ENCODE results near the gene NUFIP1.
"Not testable (repeated sequence)": the region's sequence is repeated elsewhere in the genome, so short reads cannot be mapped to it uniquely, and the experiment has no call there.

Gene NUFIP1

GRCh38 chr13:44969551-44970484 is 19.5 kb downstream of the NUFIP1 start:
- no peak for DNase-seq (ENCODE audit: low read depth)

GRCh38 chr13:44968434-44968815 is 20.8 kb downstream of the NUFIP1 start:
- DNase-seq (ENCODE audit: low read depth), result no peak

- DNase-seq (ENCODE audit: low read depth), result no peak
These were observed 21.4 kb downstream of the NUFIP1 start for GRCh38 chr13:44967704-44968433.

DNA sequence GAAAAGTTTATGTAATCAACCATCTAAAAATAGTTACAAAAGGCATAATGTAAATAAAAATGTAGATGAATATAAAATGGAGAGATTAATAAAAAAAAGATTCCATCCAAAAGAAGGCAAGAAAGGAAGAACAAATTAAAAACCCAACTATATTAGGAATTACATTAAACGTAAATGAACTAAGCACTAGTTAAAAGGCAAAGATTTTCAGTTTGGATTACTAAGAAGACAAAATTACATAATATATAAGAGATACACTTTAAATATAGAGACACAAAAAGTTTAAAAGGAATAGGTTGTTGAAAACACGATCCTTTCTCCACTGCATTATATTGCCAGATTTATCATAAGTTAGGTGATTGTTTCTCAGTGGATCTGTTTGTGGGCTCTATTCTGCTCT is 27.3 kb downstream of the NUFIP1 start:
- DNase-seq (ENCODE audit: low read depth), result no peak

DNA sequence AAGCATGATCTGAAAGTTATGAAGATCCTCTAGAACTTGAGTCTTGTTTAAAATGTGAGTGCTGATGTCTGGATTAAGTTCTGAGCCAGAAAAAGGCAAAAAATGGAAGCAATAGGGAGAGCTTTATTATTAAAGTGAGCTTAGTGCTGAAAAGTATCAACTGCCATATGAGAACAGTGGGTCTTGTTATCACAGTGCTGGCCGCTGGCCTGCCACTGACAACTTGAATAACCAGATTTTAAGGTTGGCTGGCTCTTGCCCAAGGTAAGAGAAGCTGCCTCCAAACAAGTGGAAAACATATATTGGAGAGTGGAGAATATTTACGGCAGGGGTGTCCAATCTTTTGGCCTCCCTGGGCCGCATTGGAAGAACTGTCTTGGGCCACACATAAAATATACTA is 33.9 kb downstream of the NUFIP1 start:
- no peak for DNase-seq (ENCODE audit: low read depth)

GRCh38 chr13:44954224-44954623 is 35.0 kb downstream of the NUFIP1 start:
- no peak for DNase-seq (ENCODE audit: low read depth)

DNA sequence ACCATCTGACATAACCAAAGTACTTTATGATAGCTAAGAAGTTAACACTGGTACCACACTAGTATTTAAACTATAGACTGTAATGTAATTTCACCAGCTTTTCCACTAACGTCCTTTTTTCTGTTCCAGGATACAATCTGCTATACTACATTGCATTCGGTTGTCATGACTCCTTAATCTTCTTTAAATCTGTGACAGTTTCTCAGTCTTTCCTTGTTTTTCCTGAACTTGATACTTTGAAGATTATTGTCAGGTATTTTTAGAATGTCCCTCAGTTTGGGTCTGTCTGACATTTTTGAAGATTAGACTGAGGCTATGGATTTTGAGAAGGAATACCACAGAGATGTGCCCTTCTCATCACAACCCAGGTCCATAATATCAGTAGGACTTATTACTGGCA is 36.6 kb downstream of the NUFIP1 start:
- DNase-seq (ENCODE audit: low read depth), result no peak

DNA sequence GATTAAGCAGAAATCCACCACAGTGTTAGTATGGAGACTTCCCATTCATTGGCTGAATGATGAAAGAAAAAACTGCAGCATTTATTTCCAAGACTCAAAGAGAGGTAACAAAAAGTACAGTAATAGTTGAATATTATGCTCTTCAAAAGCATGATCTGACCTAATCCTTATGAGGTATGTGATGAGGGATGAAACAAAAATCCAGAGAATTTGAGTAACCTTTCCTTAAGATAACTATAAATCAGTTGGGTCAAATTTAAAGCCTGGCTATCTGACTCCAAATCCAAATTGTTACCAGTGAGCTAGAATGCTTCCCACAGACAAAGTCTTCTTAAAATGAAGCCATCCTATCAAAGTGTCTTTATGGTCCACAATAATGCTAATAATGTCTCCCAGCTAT is 38.1 kb downstream of the NUFIP1 start:
- DNase-seq (ENCODE audit: low read depth), result no peak

DNA sequence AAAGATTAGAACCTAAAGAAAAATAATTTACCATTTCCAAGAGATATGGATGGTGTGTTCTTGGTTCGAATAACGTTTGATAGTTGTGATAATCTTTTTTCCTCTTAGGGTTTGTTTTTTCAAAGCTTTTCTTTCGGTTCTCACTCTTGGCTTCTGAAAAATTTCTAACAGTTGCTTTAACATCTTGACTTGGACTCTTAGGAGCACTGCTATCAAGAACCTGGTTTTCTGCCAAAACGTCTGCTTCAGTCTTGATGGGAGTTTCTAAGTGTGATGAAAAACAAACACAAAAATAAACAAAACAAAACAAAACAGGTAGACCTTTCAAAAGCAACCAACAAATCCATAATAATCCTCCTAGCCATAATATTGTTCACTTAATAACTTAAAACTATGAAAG is 45.9 kb downstream of the NUFIP1 start:
- DNase-seq (ENCODE audit: low read depth), result not testable (repeated sequence)

DNA sequence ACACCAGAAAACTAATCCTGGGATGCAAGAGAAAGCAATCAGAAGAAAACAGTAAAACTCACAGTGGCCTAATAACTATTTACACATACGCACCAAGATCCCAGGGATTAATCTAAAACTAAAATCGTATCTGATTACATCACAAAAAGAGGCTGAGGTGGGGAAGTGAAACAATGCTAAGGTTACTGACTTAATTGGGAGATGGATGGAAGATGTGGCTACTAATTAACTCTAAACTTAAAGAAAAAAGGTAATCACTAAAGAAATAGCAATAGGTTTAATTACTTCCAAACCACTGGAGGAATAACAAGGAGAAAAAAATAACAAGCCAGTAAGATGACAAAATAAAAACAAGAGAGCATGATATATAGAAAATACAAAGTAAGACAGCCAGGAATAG is 50.4 kb downstream of the NUFIP1 start:
- DNase-seq (ENCODE audit: low read depth), result no peak

GRCh38 chr13:44936246-44936645 is 53.0 kb downstream of the NUFIP1 start:
- DNase-seq (ENCODE audit: low read depth), result no peak

- DNase-seq (ENCODE audit: low read depth), result no peak
These were observed 54.5 kb downstream of the NUFIP1 start for GRCh38 chr13:44934724-44935123.

GRCh38 chr13:44932850-44933251 is 56.4 kb downstream of the NUFIP1 start:
- DNase-seq (ENCODE audit: low read depth), result no peak

GRCh38 chr13:44932171-44932849 is 57.0 kb downstream of the NUFIP1 start:
- no peak for DNase-seq (ENCODE audit: low read depth)

DNA sequence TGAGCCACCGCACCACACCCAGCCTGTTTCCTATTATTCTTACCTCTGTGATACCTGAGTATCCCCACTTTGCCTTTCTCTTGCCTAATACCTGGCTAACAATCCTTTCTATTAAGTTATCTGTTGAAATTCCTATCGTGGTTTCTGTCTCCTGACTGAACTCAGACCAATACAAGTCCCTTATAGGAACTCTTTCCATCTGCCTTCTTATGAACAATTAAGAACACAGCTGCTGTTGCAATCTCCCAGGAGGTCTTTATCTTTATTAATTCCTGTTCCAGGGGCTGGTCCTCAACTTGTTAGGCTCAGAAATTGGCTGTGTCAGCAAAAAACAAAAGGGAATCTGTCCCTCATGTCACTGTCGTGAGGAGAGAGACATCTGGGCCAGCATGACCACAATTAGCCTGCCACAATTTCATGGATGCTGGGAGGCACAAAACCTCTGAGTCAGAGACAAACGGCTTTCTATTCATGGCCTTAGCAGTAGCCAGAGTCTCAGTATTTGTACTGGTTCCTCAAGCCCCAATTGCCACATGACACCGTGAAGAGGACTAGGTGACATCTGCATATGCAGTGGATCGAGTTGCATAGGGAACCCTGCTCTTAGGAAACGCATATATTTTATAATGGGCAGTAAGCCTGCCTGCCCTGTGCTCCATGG is 58.2 kb downstream of the NUFIP1 start:
- no peak for DNase-seq (ENCODE audit: low read depth)

DNA sequence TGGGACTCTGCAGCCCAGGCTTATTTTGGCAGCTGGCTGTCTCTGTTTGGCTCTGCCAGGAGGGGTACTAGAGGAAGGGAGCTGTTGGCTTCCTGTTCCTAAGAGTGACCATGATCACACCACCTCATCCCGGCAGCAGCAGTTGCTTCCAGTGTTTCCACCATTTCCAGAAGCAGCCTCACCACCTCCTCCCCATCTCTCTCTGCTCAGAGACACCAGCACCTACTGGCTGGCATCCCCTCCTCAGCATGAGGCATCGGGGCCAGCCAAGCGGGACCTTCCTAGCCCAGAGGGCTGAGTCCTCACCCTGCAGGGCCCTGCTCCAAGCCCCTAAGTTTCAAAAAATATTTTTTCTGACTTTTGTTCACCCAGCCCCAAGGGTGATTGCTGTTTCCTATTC is 59.0 kb downstream of the NUFIP1 start:
- no peak for DNase-seq (ENCODE audit: low read depth)

GRCh38 chr13:44929692-44930091 is 59.6 kb downstream of the NUFIP1 start:
- no peak for DNase-seq (ENCODE audit: low read depth)

DNA sequence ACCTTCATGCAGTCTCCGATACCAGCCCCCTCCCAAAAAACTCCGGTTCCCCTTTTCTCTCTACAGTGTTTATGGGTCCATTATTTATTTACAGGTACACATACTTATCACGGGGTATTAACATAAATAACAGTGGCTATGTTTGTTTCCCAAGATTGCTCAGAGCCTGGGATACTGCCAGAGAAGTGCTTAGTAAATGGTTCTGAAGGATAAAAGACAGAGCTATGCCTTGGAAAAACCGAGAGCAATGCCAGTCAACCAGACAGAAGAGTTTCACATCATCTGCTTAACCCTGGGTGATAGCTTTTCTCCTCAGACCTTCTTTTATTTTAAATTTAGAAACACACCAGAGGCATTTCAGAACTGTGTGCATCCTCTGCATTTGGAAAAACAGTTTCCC is 61.3 kb downstream of the NUFIP1 start:
- DNase-seq (ENCODE audit: low read depth), result no peak

GRCh38 chr13:44921931-44922758 is 67.1 kb downstream of the NUFIP1 start:
- DNase-seq (ENCODE audit: low read depth), result no peak

GRCh38 chr13:44921246-44921877 is 67.9 kb downstream of the NUFIP1 start:
- DNase-seq (ENCODE audit: low read depth), result no peak

- no peak for DNase-seq (ENCODE audit: low read depth)
These were observed 69.3 kb downstream of the NUFIP1 start for GRCh38 chr13:44920013-44920412.
